RWPE1 (cell line): ENCODE data around the gene LPIN1.

ENCODE experiments used
- CTCF ChIA-PET: fragments of 350-600 bp; sonication (Branson Sonifier 250); formaldehyde crosslinking; extraction: SDS; loops from one replicate; lab custom pipeline; 2021; lab: Yijun Ruan, JAX
- POLR2A ChIA-PET: fragments of 400-600 bp; formaldehyde crosslinking; extraction: SDS; loops from one replicate; lab custom pipeline; 2020; ENCODE audit warnings: antibody characterized with exemption; ENCODE audit not compliant: low non-redundant PET; lab: Yijun Ruan, JAX
- DNase-seq: peaks from one replicate; pipeline ENCODE4 v3.0.0; 2012; ENCODE audit warnings: low spot score
- H3K27ac ChIP-seq: fragments of 450-650 bp; 2 replicates; pipeline ENCODE4 v1.5.1; 2017
- TF ChIP-seq, protein P1 (sequence below): fragments of 450-650 bp; conservative IDR thresholded peaks from 2 replicates; pipeline ENCODE4 v1.5.1; 2017; ENCODE audit warnings: low read depth, mild to moderate bottlenecking

The LPIN1 gene

DNA sequence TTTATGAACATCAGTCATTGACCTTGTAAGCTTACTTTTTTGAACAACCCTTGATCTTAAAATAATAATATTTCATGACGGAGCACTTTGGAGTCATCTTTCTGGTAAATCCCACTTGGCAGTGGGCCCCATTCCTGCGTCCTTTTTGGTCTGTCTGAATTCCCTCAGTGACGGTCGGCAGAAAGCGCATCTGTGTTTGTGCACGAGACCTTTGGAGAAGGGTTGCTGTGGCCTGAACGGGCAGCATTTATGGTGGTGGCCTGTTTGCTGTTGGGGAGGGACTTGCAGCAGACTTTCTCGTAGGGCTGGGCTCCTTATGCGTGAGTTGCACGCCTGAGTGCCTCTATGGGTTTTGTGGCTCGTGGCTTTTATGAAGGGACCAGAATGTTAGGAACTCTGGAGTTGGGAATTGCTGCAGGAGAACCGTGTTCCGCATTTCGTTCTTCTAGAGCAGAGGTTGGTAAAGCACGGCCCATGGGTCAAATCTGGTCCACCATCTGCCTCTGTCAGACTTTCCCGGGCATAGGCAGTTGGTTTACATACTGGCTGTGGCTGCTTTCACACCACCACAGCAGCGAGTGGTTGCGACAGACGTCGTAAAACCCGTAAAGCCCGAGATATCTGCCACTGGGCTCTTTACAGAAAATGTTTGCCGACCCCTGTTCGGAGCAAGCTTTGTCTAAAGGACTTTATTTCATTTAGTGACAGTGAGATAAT is 30.8 kb downstream of the LPIN1 start:
- no peak for DNase-seq
- TF ChIP-seq, protein P1, sequence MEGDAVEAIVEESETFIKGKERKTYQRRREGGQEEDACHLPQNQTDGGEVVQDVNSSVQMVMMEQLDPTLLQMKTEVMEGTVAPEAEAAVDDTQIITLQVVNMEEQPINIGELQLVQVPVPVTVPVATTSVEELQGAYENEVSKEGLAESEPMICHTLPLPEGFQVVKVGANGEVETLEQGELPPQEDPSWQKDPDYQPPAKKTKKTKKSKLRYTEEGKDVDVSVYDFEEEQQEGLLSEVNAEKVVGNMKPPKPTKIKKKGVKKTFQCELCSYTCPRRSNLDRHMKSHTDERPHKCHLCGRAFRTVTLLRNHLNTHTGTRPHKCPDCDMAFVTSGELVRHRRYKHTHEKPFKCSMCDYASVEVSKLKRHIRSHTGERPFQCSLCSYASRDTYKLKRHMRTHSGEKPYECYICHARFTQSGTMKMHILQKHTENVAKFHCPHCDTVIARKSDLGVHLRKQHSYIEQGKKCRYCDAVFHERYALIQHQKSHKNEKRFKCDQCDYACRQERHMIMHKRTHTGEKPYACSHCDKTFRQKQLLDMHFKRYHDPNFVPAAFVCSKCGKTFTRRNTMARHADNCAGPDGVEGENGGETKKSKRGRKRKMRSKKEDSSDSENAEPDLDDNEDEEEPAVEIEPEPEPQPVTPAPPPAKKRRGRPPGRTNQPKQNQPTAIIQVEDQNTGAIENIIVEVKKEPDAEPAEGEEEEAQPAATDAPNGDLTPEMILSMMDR = no peak
- no peak overlapping the region for H3K27ac ChIP-seq
- ChIA-PET CTCF (interaction anchor here (1.8 kb wide), 1 partner anchor 84 kb away, joined by 7 read pairs; no protein-coding TSS in a partner anchor), POLR2A (no interaction called here)

DNA sequence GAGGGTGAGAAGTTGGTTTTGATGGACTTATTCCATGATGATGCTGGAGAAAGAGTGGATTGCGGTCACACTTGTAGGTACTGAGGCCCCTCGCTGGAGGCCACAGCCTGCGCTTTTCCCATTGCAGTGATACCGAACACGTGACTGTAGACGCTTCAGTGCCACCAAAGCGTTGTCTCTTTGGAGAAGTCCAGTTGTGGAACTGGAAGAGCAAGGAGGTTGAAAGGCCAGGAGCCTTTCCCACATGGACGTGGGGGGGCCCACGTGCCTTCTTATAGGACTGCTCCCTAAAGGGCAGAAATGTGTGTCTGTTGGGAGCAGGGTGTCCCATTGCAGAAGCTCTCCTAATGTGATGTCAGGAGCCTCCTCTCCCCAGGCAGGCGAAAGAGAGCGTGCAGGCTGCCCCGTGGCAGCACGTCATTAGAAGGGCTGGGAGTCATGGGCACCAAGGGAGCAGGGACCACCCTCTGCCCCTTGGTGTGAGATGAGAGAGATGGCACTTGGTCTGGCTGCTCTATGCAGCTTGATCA is 31.5 kb downstream of the LPIN1 start:
- peak overlapping the region; percentile 11; the same call in 1 of the 2 replicates for H3K27ac ChIP-seq
- ChIA-PET POLR2A (no interaction called here), CTCF (interaction anchor here (0.6 to 1.8 kb wide), 4 partner anchors 12 to 87 kb away, joined by 3 to 7 read pairs (median 4); no protein-coding TSS in a partner anchor)
- TF ChIP-seq, protein P1 = no peak
- DNase-seq = no peak

DNA sequence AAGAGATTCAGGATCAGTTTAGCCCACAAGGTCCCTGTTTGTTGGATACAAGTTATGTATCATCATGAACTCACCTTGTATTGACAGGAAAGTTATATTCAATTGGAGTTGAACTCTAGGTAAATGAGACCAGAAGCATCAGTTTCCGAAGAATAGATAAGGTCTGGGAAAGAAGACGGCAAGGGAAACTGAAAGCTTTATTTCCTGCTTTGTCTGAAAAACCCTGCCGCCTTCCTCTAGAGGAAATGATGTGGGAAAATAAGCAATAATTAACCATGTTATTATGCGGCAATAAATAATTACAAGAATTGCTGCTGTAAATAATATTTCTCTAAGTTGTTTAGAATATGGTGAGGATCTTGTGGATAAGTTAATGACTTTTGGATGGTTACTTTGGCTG is 32.0 kb downstream of the LPIN1 start:
- TF ChIP-seq, protein P1 = no peak
- POLR2A ChIA-PET = no interaction called here
- CTCF ChIA-PET = interaction anchor here (0.6 to 1.8 kb wide), 4 partner anchors 11 to 87 kb away, joined by 3 to 7 read pairs (median 4); no protein-coding TSS in a partner anchor
- peak overlapping the region; percentile 11; the same call in 1 of the 2 replicates for H3K27ac ChIP-seq
- no peak for DNase-seq

DNA sequence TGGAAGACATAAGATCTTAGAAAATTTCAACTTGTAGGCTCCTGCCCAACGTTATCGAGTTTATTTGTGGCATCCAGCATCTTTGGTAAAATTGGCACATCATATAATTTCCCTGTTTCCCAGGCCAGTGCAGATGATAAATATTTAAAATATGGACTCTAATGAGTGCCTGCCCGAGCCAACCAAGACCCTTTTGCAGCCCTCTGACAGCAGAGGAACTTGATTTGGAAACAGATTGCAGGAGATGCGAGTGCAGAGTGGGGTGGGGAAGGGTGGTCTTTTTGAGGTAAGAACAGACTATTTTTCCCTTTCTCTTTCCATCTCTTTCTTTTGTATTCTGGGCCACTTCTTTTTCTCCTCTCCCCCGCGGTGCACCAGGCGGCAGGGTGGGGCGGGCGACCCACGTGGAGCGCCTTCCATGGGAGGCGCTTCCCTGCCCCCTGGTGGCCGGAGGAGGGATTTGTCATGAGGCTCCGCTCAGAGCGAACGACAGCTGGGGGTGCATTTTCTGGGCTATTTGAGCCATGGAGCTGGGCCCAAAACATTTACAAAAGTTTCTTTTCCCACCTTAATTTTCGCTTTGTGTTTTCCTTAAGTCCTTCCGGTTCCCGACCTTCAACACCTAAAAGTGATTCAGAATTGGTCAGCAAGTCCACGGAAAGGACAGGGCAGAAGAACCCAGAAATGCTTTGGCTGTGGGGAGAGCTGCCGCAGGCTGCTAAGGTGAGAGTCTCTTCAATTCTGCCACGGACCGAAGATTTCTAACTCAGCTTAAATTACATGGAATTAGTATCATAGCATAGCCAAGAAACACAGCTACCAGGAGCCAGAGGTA is 32.7 kb downstream of the LPIN1 start:
- H3K27ac ChIP-seq = no peak overlapping the region
- TF ChIP-seq, protein P1 = peak; percentile 93
- ChIA-PET CTCF (interaction anchor here (0.5 to 1.8 kb wide), 16 partner anchors 10 to 443 kb away, joined by 3 to 10 read pairs (median 3); partner anchors contain the start of gene LPIN1), POLR2A (no interaction called here)
- DNase-seq = peak; percentile 82

DNA sequence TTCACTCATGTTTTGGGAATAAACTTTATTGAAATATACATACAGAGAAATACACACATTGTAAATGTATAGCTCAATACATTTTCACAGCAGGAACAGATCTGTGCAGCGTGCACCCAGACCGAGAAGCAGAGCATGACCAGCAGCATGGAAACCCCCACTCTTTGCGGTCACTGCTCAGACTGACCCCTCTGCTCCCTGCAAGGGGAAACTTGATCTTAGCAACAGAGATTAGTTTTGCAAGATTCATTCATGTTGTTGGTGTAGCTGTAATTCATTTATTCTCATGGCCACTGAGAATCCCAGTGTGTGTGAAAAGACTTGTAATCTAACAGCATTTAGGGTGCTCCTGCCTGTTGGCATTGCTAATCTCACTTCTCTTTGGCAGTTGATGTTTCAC is 35.2 kb downstream of the LPIN1 start:
- no peak for DNase-seq
- CTCF ChIA-PET = interaction anchor here (0.6 to 1.2 kb wide), 2 partner anchors 89 to 119 kb away, joined by 4 read pairs; no protein-coding TSS in a partner anchor
- POLR2A ChIA-PET = no interaction called here
- no peak overlapping the region for H3K27ac ChIP-seq
- TF ChIP-seq, protein P1 = no peak

DNA sequence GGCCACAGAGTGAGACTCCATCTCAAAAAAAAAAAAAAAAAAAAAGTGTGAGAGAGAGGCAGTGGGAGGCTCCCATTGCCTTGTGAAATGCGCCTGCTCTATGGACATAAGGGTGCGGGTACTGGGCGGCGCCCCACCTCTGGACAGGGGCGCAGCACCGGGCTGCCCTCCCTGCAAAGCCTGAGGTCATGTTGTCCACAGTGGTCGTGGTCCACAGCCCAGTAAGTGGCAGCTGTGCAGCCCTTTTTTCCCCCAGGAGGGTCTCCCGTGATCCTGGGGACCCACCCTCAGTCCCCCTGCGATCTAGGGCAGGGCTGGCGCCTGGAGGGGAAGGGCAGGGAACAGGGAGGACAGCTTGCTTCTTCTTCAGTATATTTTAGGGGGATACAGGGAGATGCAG is 37.8 kb downstream of the LPIN1 start:
- H3K27ac ChIP-seq = no peak overlapping the region
- no peak for DNase-seq
- ChIA-PET CTCF (interaction anchor here (0.6 to 1.5 kb wide), 9 partner anchors 14 to 1219 kb away, joined by 3 to 5 read pairs (median 3); no protein-coding TSS in a partner anchor), POLR2A (no interaction called here)
- TF ChIP-seq, protein P1 = no peak
